RWPE2 (cell line): ENCODE data around the gene ZNF382.
A peak's percentile ranks its signal among the peaks of the same experiment; 100 is the strongest.

Experiments used
- ATAC-seq: fragments of 200-7000 bp; cut with Tn5 transposase; 3 replicates; pipeline ENCODE4 v1.9.1; 2021; ENCODE audit warnings: low read depth
- DNase-seq: peaks from one replicate; pipeline ENCODE4 v3.0.0-alpha.2; 2020; ENCODE audit warnings: low spot score
- H3K27ac ChIP-seq: fragments of 450-650 bp; 2 replicates; pipeline ENCODE4 v1.5.1; 2017; ENCODE audit warnings: mild to moderate bottlenecking; ENCODE audit not compliant: poor library complexity, severe bottlenecking
- H3K27me3 ChIP-seq: fragments of 250-450 bp; sonication (Bioruptor Pico); 2 replicates; pipeline ENCODE4 v1.5.1; 2021; ENCODE audit warnings: mild to moderate bottlenecking, moderate library complexity; ENCODE audit not compliant: insufficient read depth, poor library complexity, severe bottlenecking
- H3K36me3 ChIP-seq: fragments of 250-450 bp; sonication (Bioruptor Pico); 2 replicates; pipeline ENCODE4 v1.5.1; 2020; ENCODE audit warnings: low read depth, mild to moderate bottlenecking, moderate library complexity
- H3K4me1 ChIP-seq: fragments of 250-450 bp; sonication (Bioruptor Pico); 2 replicates; pipeline ENCODE4 v1.5.1; 2021; ENCODE audit warnings: mild to moderate bottlenecking, moderate library complexity; ENCODE audit not compliant: insufficient read depth, poor library complexity, severe bottlenecking
- H3K4me3 ChIP-seq: fragments of 250-450 bp; sonication (Bioruptor Pico); 2 replicates; pipeline ENCODE4 v1.5.1; 2021; ENCODE audit warnings: mild to moderate bottlenecking, moderate library complexity; ENCODE audit not compliant: severe bottlenecking
- H3K9me3 ChIP-seq: fragments of 250-450 bp; sonication (Bioruptor Pico); 2 replicates; pipeline ENCODE4 v1.5.1; 2021; ENCODE audit warnings: mild to moderate bottlenecking, moderate library complexity; ENCODE audit not compliant: severe bottlenecking
- TF ChIP-seq, protein P1 (sequence below): fragments of 450-650 bp; IDR thresholded peaks from one replicate; pipeline ENCODE4 v1.5.1; 2017; ENCODE audit warnings: mild to moderate bottlenecking, moderate library complexity; ENCODE audit not compliant: poor library complexity, severe bottlenecking

The ZNF382 gene

DNA sequence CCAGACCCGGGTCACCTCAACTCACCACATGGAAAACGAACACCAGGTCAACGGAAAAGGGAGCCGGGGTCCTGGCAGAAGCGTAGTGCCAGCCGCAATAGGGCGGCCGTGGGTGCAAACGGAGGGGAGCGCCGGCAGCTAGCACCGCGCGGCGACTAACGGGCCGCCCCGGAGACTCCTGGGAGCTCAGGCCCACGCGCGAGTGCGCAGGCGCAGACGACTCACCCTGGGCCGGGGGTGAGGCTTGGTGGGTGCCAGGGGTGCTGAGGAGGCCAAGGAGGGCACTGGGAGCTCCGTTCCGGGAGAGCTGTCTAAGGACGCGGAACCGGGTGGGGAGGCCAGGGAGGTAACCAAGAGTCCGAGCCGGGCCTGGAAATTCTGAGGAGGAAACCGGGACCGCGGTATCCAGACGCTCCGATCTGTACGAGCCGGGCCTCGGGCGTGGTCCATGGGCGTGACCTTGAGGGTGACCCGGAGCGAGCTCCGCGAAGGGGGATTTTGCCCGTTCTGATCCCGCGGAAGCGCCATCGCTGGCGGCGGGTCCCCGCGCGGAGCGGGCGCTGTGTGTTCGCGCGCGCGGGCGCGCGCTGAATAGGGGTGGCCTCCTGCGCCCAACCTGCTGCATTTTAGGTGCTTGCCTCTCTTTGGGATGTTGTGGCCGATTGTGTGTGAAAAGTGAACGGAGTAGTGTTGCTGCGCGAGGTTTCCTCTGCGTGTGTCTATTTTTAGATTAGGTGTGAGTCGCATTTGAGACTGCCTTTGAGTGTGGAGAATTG, at the start of gene ZNF382:
Gene ZNF382 (plus strand): TSS at position 213 of the 776 bp plus-strand sequence. CDS start 4,602 bp downstream, outside the sequence.
- Histone ChIP-seq H3K27me3 (no peaks in the 10 kb centered on the region), H3K36me3 (no peaks in the 10 kb centered on the region), H3K4me3 (peak within 1 kb of the TSS; percentile 59), H3K9me3 (no peaks in the 10 kb centered on the region), H3K4me1 (no peaks in the 10 kb centered on the region), H3K27ac (no peak within 1 kb of the TSS)
- DNase-seq (peak; percentile 59), ATAC-seq (peak; percentile 85)
- TF ChIP-seq, protein P1, sequence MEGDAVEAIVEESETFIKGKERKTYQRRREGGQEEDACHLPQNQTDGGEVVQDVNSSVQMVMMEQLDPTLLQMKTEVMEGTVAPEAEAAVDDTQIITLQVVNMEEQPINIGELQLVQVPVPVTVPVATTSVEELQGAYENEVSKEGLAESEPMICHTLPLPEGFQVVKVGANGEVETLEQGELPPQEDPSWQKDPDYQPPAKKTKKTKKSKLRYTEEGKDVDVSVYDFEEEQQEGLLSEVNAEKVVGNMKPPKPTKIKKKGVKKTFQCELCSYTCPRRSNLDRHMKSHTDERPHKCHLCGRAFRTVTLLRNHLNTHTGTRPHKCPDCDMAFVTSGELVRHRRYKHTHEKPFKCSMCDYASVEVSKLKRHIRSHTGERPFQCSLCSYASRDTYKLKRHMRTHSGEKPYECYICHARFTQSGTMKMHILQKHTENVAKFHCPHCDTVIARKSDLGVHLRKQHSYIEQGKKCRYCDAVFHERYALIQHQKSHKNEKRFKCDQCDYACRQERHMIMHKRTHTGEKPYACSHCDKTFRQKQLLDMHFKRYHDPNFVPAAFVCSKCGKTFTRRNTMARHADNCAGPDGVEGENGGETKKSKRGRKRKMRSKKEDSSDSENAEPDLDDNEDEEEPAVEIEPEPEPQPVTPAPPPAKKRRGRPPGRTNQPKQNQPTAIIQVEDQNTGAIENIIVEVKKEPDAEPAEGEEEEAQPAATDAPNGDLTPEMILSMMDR, result no peak

GRCh38 chr19:36564391-36564790, 40.7 kb upstream of the ZNF382 start:
- no peak overlapping the region for H3K27ac ChIP-seq
- ATAC-seq (no peak), DNase-seq (no peak)
- TF ChIP-seq, protein P1, result no peak
- H3K4me1 ChIP-seq, result no peaks in the 10 kb centered on the region
- no peaks in the 10 kb centered on the region for H3K27me3 ChIP-seq
- H3K9me3 ChIP-seq, result peaks cover 7% of the 10 kb centered on the region
- peaks cover 18% of the 10 kb centered on the region for H3K36me3 ChIP-seq
- H3K4me3 ChIP-seq, result no peak overlapping the region

- H3K4me1 ChIP-seq, result peaks cover 10% of the 10 kb centered on the region
- H3K27me3 ChIP-seq, result no peaks in the 10 kb centered on the region
- peaks cover 59% of the 10 kb centered on the region for H3K36me3 ChIP-seq
- H3K4me3 ChIP-seq, result peak overlapping the region; percentile 78
- DNase-seq, result no peak
- no peak; the same call in 2 of the 3 replicates for ATAC-seq
- TF ChIP-seq, protein P1, result no peak
- H3K9me3 ChIP-seq, result no peaks in the 10 kb centered on the region
- peak overlapping the region; percentile 62 for H3K27ac ChIP-seq
Measured at GRCh38 chr19:36572593-36573019, 32.5 kb upstream of the ZNF382 start.

- peak within 1 kb of the TSS; percentile 62 for H3K27ac ChIP-seq
- ATAC-seq, result peak; percentile 92
- TF ChIP-seq, protein P1, result no peak
- peak within 1 kb of the TSS; percentile 78 for H3K4me3 ChIP-seq
- H3K27me3 ChIP-seq, result no peaks in the 10 kb centered on the region
- peaks cover 10% of the 10 kb centered on the region for H3K4me1 ChIP-seq
- DNase-seq, result peak; percentile 85
- H3K9me3 ChIP-seq, result no peaks in the 10 kb centered on the region
- peaks cover 62% of the 10 kb centered on the region for H3K36me3 ChIP-seq
Measured at GRCh38 chr19:36573020-36573894, 31.9 kb upstream of the ZNF382 start, which contains the start of gene ZNF529. Gene ZNF529, minus strand, starts transcription at chr19:36573292. Its CDS starts 946 bp downstream, at chr19:36572346.
